IMR-90 (cell line): ENCODE data around the gene CPB1. TPM values are rescaled to one million over a fixed set of nuclear protein-coding genes. Genes with fewer than 3 reads are reported as not detected.

Source experiments
- ATAC-seq: fragments of 200-7000 bp; cut with Tn5 transposase; 2 replicates; pipeline ENCODE4 v1.9.1; 2020; ENCODE audit warnings: low read depth, mild to moderate bottlenecking, moderate library complexity
- BruUV-seq: library from RNA; stranded (reverse); fragments of 400-500 nt; replicated peaks from 2 replicates; lab custom pipeline; 2021; lab: Mats Ljungman, UMichigan
- CTCF ChIA-PET: fragments of 300-600 bp; formaldehyde crosslinking; extraction: SDS; loops from one replicate; lab custom pipeline; 2021; ENCODE audit warnings: antibody characterized with exemption; lab: Yijun Ruan, JAX
- POLR2A ChIA-PET: fragments of 300-600 bp; sonication (Branson Sonifier 250); formaldehyde crosslinking; loops from one replicate; lab custom pipeline; 2022; ENCODE audit warnings: antibody characterized with exemption; ENCODE audit not compliant: unreplicated experiment; lab: Charles Lee
- DNase-seq: peaks from one replicate; pipeline ENCODE4 v3.0.0; 2013
- H2AFZ ChIP-seq: replicated peaks from 2 replicates; pipeline ENCODE3; 2013; ENCODE audit warnings: low read length, mild to moderate bottlenecking; ENCODE audit not compliant: poor library complexity
- H2AK5ac ChIP-seq: 2 replicates; pipeline ENCODE4 v1.6.1; 2013; ENCODE audit warnings: low read depth, low read length, inconsistent platforms
- H2AK9ac ChIP-seq: replicated peaks from 2 replicates; pipeline ENCODE3; 2013; ENCODE audit warnings: mild to moderate bottlenecking, low read depth, low read length, moderate library complexity; ENCODE audit not compliant: poor library complexity
- H2BK120ac ChIP-seq: 2 replicates; pipeline ENCODE4 v1.6.1; 2013; ENCODE audit warnings: low read depth, low read length, inconsistent platforms
- H2BK15ac ChIP-seq: 3 replicates; pipeline ENCODE4 v1.6.1; 2013; ENCODE audit warnings: low read depth, low read length, inconsistent platforms
- H2BK20ac ChIP-seq: 2 replicates; pipeline ENCODE4 v1.6.1; 2013; ENCODE audit warnings: low read depth, mild to moderate bottlenecking, inconsistent platforms, low read length, moderate library complexity
- H2BK5ac ChIP-seq: 2 replicates; pipeline ENCODE4 v1.6.1; 2013; ENCODE audit warnings: mild to moderate bottlenecking, low read depth, low read length, inconsistent platforms; ENCODE audit not compliant: poor library complexity, severe bottlenecking
- H3K14ac ChIP-seq: replicated peaks from 2 replicates; pipeline ENCODE4 v1.6.1; 2013; ENCODE audit warnings: low read depth, low read length, inconsistent platforms
- H3K18ac ChIP-seq: 2 replicates; pipeline ENCODE4 v1.6.1; 2013; ENCODE audit warnings: low read depth, low read length, control low read depth
- H3K23ac ChIP-seq: 2 replicates; pipeline ENCODE4 v1.6.1; 2013; ENCODE audit warnings: low read depth, low read length, inconsistent platforms
- H3K27ac ChIP-seq: 2 replicates; pipeline ENCODE4 v1.5.1; 2013; ENCODE audit warnings: mild to moderate bottlenecking, control low read depth, low read length; ENCODE audit not compliant: insufficient read depth
- H3K27me3 ChIP-seq: 2 replicates; pipeline ENCODE4 v1.6.1; 2013; ENCODE audit warnings: low read length; ENCODE audit not compliant: control insufficient read depth, insufficient read depth
- H3K36me3 ChIP-seq: 2 replicates; pipeline ENCODE4 v1.6.1; 2013; ENCODE audit warnings: low read length, mixed read lengths; ENCODE audit not compliant: control insufficient read depth, insufficient read depth
- H3K4ac ChIP-seq: 2 replicates; pipeline ENCODE4 v1.6.1; 2013; ENCODE audit warnings: low read depth, low read length, inconsistent platforms
- H3K4me1 ChIP-seq: 2 replicates; pipeline ENCODE4 v1.6.1; 2013; ENCODE audit warnings: low read length, mixed read lengths; ENCODE audit not compliant: control insufficient read depth, insufficient read depth
- H3K4me2 ChIP-seq: 2 replicates; pipeline ENCODE4 v1.6.1; 2013; ENCODE audit warnings: low read depth, mild to moderate bottlenecking, control low read depth, low read length, moderate library complexity
- H3K4me3 ChIP-seq: 2 replicates; pipeline ENCODE4 v1.5.1; 2013; ENCODE audit warnings: low read depth, mild to moderate bottlenecking, control low read depth, low read length, moderate library complexity; ENCODE audit not compliant: insufficient read depth
- H3K56ac ChIP-seq: 2 replicates; pipeline ENCODE4 v1.6.1; 2013; ENCODE audit warnings: low read length, inconsistent platforms; ENCODE audit not compliant: insufficient read depth; ENCODE audit errors: extremely low read depth
- H3K79me1 ChIP-seq, 2 experiments: 2 replicates each; pipeline ENCODE4 v1.6.1; 2013; ENCODE audit warnings: low read length in 2 of 2, inconsistent platforms in 1 of 2, low read depth in 1 of 2
- H3K9ac ChIP-seq: 2 replicates; pipeline ENCODE4 v1.6.1; 2013; ENCODE audit warnings: low read depth, low read length, control low read depth
- H3K9me1 ChIP-seq: 2 replicates; pipeline ENCODE4 v1.6.1; 2013; ENCODE audit warnings: low read length, inconsistent platforms; ENCODE audit not compliant: insufficient read depth
- H3K9me3 ChIP-seq: 2 replicates; pipeline ENCODE4 v1.6.1; 2013; ENCODE audit warnings: low read length; ENCODE audit not compliant: control insufficient read depth, insufficient read depth
- H4K20me1 ChIP-seq: 2 replicates; pipeline ENCODE4 v1.6.1; 2013; ENCODE audit warnings: low read length, inconsistent platforms; ENCODE audit not compliant: insufficient read depth
- H4K5ac ChIP-seq: 2 replicates; pipeline ENCODE4 v1.6.1; 2013; ENCODE audit warnings: mild to moderate bottlenecking, low read depth, low read length, control low read depth
- H4K8ac ChIP-seq, 2 experiments: 2 replicates each; pipeline ENCODE4 v1.6.1; 2013; ENCODE audit warnings: low read depth in 2 of 2, low read length in 2 of 2, control low read depth in 1 of 2, inconsistent platforms in 1 of 2
- H4K91ac ChIP-seq: 2 replicates; pipeline ENCODE4 v1.6.1; 2013; ENCODE audit warnings: low read depth, low read length, inconsistent platforms; ENCODE audit not compliant: insufficient read depth
- BHLHE40 ChIP-seq: fragments of 150-350 bp; IDR thresholded peaks from 2 replicates; pipeline ENCODE4 v1.6.1; 2016; ENCODE audit warnings: mild to moderate bottlenecking, low read depth, low read length
- CEBPB ChIP-seq: IDR thresholded peaks from 2 replicates; pipeline ENCODE4 v1.6.1; 2012; ENCODE audit warnings: low read depth, low read length, improper control_type of control experiment
- CTCF ChIP-seq: conservative IDR thresholded peaks from 2 replicates; pipeline ENCODE4 v1.5.1; 2012; ENCODE audit warnings: mild to moderate bottlenecking, low read depth, low read length, improper control_type of control experiment
- ELK1 ChIP-seq: fragments of 150-350 bp; IDR thresholded peaks from 2 replicates; pipeline ENCODE4 v1.6.1; 2016; ENCODE audit warnings: low read depth, mild to moderate bottlenecking, low read length, moderate library complexity, borderline replicate concordance
- MAFK ChIP-seq: IDR thresholded peaks from 2 replicates; pipeline ENCODE4 v1.6.1; 2012; ENCODE audit warnings: low read depth, low read length, improper control_type of control experiment
- MXI1 ChIP-seq: IDR thresholded peaks from 2 replicates; pipeline ENCODE4 v1.6.1; 2012; ENCODE audit warnings: low read depth, mild to moderate bottlenecking, low read length, moderate library complexity, borderline replicate concordance
- NFE2L2 ChIP-seq: fragments of 150-350 bp; IDR thresholded peaks from 2 replicates; pipeline ENCODE4 v1.6.1; 2016; ENCODE audit warnings: low read depth, mild to moderate bottlenecking, low read length
- POLR2A ChIP-seq: IDR thresholded peaks from 2 replicates; pipeline ENCODE4 v1.6.1; 2012; ENCODE audit warnings: mild to moderate bottlenecking, low read depth, low read length
- RAD21 ChIP-seq: IDR thresholded peaks from 2 replicates; pipeline ENCODE4 v1.6.1; 2012; ENCODE audit warnings: low read length, improper control_type of control experiment
- RCOR1 ChIP-seq: IDR thresholded peaks from 2 replicates; pipeline ENCODE4 v1.6.1; 2012; ENCODE audit warnings: mild to moderate bottlenecking, low read length, improper control_type of control experiment; ENCODE audit not compliant: insufficient replicate concordance
- RFX5 ChIP-seq: IDR thresholded peaks from 2 replicates; pipeline ENCODE4 v1.8.0; 2012; ENCODE audit warnings: low read depth, mild to moderate bottlenecking, low read length, moderate library complexity
- SMC3 ChIP-seq: fragments of 150-350 bp; IDR thresholded peaks from 2 replicates; pipeline ENCODE4 v1.6.1; 2016; ENCODE audit warnings: low read depth, mild to moderate bottlenecking, antibody characterized with exemption, low read length, moderate library complexity
- USF2 ChIP-seq: fragments of 150-350 bp; IDR thresholded peaks from 2 replicates; pipeline ENCODE4 v1.6.1; 2017; ENCODE audit warnings: mild to moderate bottlenecking, antibody characterized with exemption, low read length, low read depth
- WGBS, 2 experiments: methylation state at CpG; one replicate each; pipeline versions ENCODE4 v1.1.5 to v1.1.7; 2013; ENCODE audit warnings: missing lambda C conversion rate in 2 of 2; ENCODE audit not compliant: insufficient read length in 1 of 2; ENCODE audit errors: extremely low coverage in 2 of 2; 5-methylcytosine and 5-hydroxymethylcytosine counted together
- dilution Hi-C: fragments of 300-500 bp; cut with HindIII; formaldehyde crosslinking; loops from one replicate; pipeline ENCODE4 v1.14.3; 2018; ENCODE audit warnings: low sequenced_read_pairs; ENCODE audit not compliant: unreplicated experiment
- in situ Hi-C: fragments of 300-500 bp; cut with MboI; formaldehyde crosslinking; loops from 3 replicates; pipeline ENCODE4 v1.14.3; 2019; ENCODE audit warnings: low sequenced_read_pairs, inconsistent platforms, mixed read lengths
- intact Hi-C: fragments of 100-400 bp; cut with micrococcal nuclease; formaldehyde crosslinking; loops from 2 replicates; pipeline ENCODE4 v1.10.0; 2022
- polyA plus RNA-seq, 3 experiments: library from polyadenylated mRNA; depleted of rRNA; stranded (reverse); fragments of >200 nt; gene quantifications; 2 replicates each; pipeline ENCODE4 v1.2.3, GENCODE V29; 2012; ENCODE audit warnings: low replicate concordance in 1 of 3
- total RNA-seq: library from RNA; depleted of rRNA; stranded (reverse); fragments of >200 nt; gene quantifications from 2 replicates; pipeline ENCODE4 v1.2.3, GENCODE V29; 2012

CPB1 gene
- total and polyA plus RNA-seq, 2 of the 4 experiments (the other 2 are of a cell fraction) = not detected

- in situ Hi-C loops (no loop called here), intact Hi-C loops (no loop called here), dilution Hi-C loops (no loop called here)
- Histone ChIP-seq H2AFZ (no peak overlapping the region), H2AK9ac (no peak overlapping the region), H3K9ac (no peak overlapping the region), H3K27ac (no peak overlapping the region), H2BK15ac (no peak overlapping the region), H3K18ac (no peak overlapping the region), H2AK5ac (no peak overlapping the region), H3K4me3 (no peak overlapping the region), H2BK20ac (no peak overlapping the region), H4K8ac (no peak overlapping the region), H3K27me3 (no peaks in the 10 kb centered on the region), H3K4me1 (no peaks in the 10 kb centered on the region), H3K9me1 (no peaks in the 10 kb centered on the region), H4K5ac (no peak overlapping the region), H2BK5ac (no peak overlapping the region), H4K91ac (no peak overlapping the region), H3K14ac (no peak overlapping the region), H3K23ac (no peak overlapping the region), H4K20me1 (no peaks in the 10 kb centered on the region), H3K4ac (no peak overlapping the region), H2BK120ac (no peak overlapping the region), H3K79me1 (no peaks in the 10 kb centered on the region), H3K56ac (no peak overlapping the region), H3K36me3 (no peaks in the 10 kb centered on the region), H3K9me3 (no peaks in the 10 kb centered on the region), H3K4me2 (no peak overlapping the region)
- DNase-seq = no peak
- 100% methylated on average over 3 of the region's 3 CpGs; no CpG with 5 or more reads in 1 of the 2 experiments for WGBS, 2 experiments
- TF ChIP-seq USF2 = no peak
- TF ChIP-seq SMC3 = no peak
- TF ChIP-seq MXI1 = no peak
- no peak for TF ChIP-seq BHLHE40
- no peak for TF ChIP-seq CEBPB
- no peak for TF ChIP-seq ELK1
- no peak for TF ChIP-seq MAFK
- TF ChIP-seq RAD21 = no peak
- no peak for TF ChIP-seq NFE2L2
- TF ChIP-seq RFX5 = no peak
- TF ChIP-seq POLR2A = no peak
- TF ChIP-seq RCOR1 = no peak
- no peak for TF ChIP-seq CTCF
- ATAC-seq = no peak
- ChIA-PET CTCF (no interaction called here), POLR2A (no interaction called here)
- BruUV-seq = no TSS peak
Observed at GRCh38 chr3:148778926-148779325, 48.7 kb upstream of the CPB1 start.
